HepG2 (cell line): ENCODE data around the gene GLE1. TPM values are rescaled to one million over a fixed set of nuclear protein-coding genes. Genes with fewer than 3 reads are reported as not detected.

Experiments
- BATF2 ChIP-seq: sonication (generic); formaldehyde crosslinking; IDR thresholded peaks from 2 replicates; pipeline ENCODE4 v1.8.0; 2022; ENCODE audit warnings: mild to moderate bottlenecking, missing genetic modification reagents, moderate library complexity
- ELK4 ChIP-seq: sonication (generic); formaldehyde crosslinking; IDR thresholded peaks from 2 replicates; pipeline ENCODE4 v1.9.0; 2021; ENCODE audit warnings: missing genetic modification reagents, borderline replicate concordance
- FOXK2 ChIP-seq: fragments of 450-650 bp; IDR thresholded peaks from 2 replicates; pipeline ENCODE4 v1.6.1; 2016
- MAFK ChIP-seq, 2 experiments: IDR thresholded peaks in 1 of 2; conservative IDR thresholded peaks in 1 of 2; 2 replicates each; pipeline ENCODE4 v1.6.1; 2011; ENCODE audit warnings: improper control_type of control experiment in 2 of 2, low read length in 2 of 2
- RARG ChIP-seq: sonication (generic); formaldehyde crosslinking; IDR thresholded peaks from 2 replicates; pipeline ENCODE4 v1.4.0; 2020; ENCODE audit warnings: low read depth, mild to moderate bottlenecking, missing genetic modification reagents
- UBTF ChIP-seq: sonication (generic); formaldehyde crosslinking; IDR thresholded peaks from 2 replicates; pipeline ENCODE4 v1.4.0; 2020; ENCODE audit warnings: mild to moderate bottlenecking, missing genetic modification reagents
- ZBTB43 ChIP-seq: sonication (generic); formaldehyde crosslinking; conservative IDR thresholded peaks from 2 replicates; pipeline ENCODE4 v1.4.0; 2020; ENCODE audit warnings: missing genetic modification reagents
- ZFYVE20 ChIP-seq: sonication (generic); formaldehyde crosslinking; IDR thresholded peaks from 2 replicates; pipeline ENCODE4 v1.8.0; 2023; ENCODE audit warnings: low read depth, mild to moderate bottlenecking, moderate library complexity, missing genetic modification reagents, borderline replicate concordance
- ZMYM2 ChIP-seq: sonication (generic); formaldehyde crosslinking; IDR thresholded peaks from 2 replicates; pipeline ENCODE4 v1.8.0; 2022; ENCODE audit warnings: mild to moderate bottlenecking, missing genetic modification reagents
- ZNF30 ChIP-seq: sonication (generic); formaldehyde crosslinking; IDR thresholded peaks from 2 replicates; pipeline ENCODE4 v1.5.0; 2020; ENCODE audit warnings: mild to moderate bottlenecking, missing genetic modification reagents
- ZNF441 ChIP-seq: sonication (generic); formaldehyde crosslinking; IDR thresholded peaks from 2 replicates; pipeline ENCODE4 v1.7.0; 2021; ENCODE audit warnings: missing genetic modification reagents, borderline replicate concordance
- polyA plus RNA-seq, 8 experiments: library from polyadenylated mRNA; depleted of rRNA in 3 of 8; stranded (reverse) in 7 of 8; unstranded in 1 of 8; fragments of >200 nt; fragmentation: Illumina TruSeq in 4 of 8; extraction: Trizol in 4 of 8; gene quantifications; 2 replicates each; pipeline versions ENCODE4 v1.2.1 to v1.2.3, GENCODE V29; 2011 to 2016; ENCODE audit warnings: low read depth in 4 of 8, missing spikeins in 1 of 8, mixed read lengths in 1 of 8; ENCODE audit not compliant: insufficient read depth in 1 of 8
- total RNA-seq, 5 experiments: library from RNA; depleted of rRNA; stranded (reverse); fragments of >200 nt; fragmentation: Illumina TruSeq; extraction: Trizol; gene quantifications; 2 replicates each; pipeline ENCODE4 v1.2.3, GENCODE V29; 2016; ENCODE audit warnings: low read depth in 1 of 5
- TF ChIP-seq, protein P1 (sequence below): sonication (generic); formaldehyde crosslinking; IDR thresholded peaks from 2 replicates; pipeline ENCODE4 v1.4.0; 2020; ENCODE audit warnings: low read depth, missing genetic modification reagents
- TF ChIP-seq, protein P2 (sequence below): sonication (generic); formaldehyde crosslinking; IDR thresholded peaks from 2 replicates; pipeline ENCODE4 v1.8.1; 2023; ENCODE audit warnings: missing genetic modification reagents, mild to moderate bottlenecking, borderline replicate concordance

Gene GLE1
- total and polyA plus RNA-seq, 2 of the 13 experiments (the other 11 are each of a cell fraction or from before 2014, with no cell fraction given) = 14.7 to 28.8 TPM

GRCh38 chr9:128552744-128553440 lies 48.4 kb downstream of the GLE1 start (continued):
- TF ChIP-seq UBTF (no peak; the same call in 1 of the 2 replicates), ZNF441 (CRISPR knock-in tag) (no peak), ZBTB43 (CRISPR knock-in tag) (no peak), ELK4 (no peak), ZFYVE20 (no peak), ZNF30 (CRISPR knock-in tag) (no peak), MAFK (conservative IDR thresholded peaks at IDR 0.05 in 1 of 2, IDR thresholded peaks at IDR 0.05 in 1 of 2; ENCODE audit: low read length in 2 of 2) (no peak), FOXK2 (no peak), ZMYM2 (CRISPR knock-in tag) (no peak), BATF2 (0 out of 2 replicates have a peak, but pooled peaks have one; percentile 75), RARG (CRISPR knock-in tag) (no peak)
- TF ChIP-seq, protein P1, sequence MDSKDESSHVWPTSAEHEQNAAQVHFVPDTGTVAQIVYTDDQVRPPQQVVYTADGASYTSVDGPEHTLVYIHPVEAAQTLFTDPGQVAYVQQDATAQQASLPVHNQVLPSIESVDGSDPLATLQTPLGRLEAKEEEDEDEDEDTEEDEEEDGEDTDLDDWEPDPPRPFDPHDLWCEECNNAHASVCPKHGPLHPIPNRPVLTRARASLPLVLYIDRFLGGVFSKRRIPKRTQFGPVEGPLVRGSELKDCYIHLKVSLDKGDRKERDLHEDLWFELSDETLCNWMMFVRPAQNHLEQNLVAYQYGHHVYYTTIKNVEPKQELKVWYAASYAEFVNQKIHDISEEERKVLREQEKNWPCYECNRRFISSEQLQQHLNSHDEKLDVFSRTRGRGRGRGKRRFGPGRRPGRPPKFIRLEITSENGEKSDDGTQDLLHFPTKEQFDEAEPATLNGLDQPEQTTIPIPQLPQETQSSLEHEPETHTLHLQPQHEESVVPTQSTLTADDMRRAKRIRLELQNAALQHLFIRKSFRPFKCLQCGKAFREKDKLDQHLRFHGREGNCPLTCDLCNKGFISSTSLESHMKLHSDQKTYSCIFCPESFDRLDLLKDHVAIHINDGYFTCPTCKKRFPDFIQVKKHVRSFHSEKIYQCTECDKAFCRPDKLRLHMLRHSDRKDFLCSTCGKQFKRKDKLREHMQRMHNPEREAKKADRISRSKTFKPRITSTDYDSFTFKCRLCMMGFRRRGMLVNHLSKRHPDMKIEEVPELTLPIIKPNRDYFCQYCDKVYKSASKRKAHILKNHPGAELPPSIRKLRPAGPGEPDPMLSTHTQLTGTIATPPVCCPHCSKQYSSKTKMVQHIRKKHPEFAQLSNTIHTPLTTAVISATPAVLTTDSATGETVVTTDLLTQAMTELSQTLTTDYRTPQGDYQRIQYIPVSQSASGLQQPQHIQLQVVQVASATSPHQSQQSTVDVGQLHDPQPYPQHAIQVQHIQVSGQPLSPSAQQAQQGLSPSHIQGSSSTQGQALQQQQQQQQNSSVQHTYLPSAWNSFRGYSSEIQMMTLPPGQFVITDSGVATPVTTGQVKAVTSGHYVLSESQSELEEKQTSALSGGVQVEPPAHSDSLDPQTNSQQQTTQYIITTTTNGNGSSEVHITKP (CRISPR knock-in tag) = no peak
- TF ChIP-seq, protein P2, sequence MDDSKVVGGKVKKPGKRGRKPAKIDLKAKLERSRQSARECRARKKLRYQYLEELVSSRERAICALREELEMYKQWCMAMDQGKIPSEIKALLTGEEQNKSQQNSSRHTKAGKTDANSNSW = no peak
